Activated CD8-positive, alpha-beta memory T cell treated with anti-CD3 and anti-CD28 coated beads, Interleukin-2, amount 50 U/mL, for 24 hours (primary cell): ENCODE results near the gene PKP3.
"Not testable (repeated sequence)": the region's sequence is repeated elsewhere in the genome, so short reads cannot be mapped to it uniquely, and the experiment has no call there.

ENCODE experiments used
- DNase-seq: peaks from one replicate; pipeline ENCODE4 v3.0.0-alpha.2; 2020; ENCODE audit errors: extremely low read depth

Gene PKP3, protein sequence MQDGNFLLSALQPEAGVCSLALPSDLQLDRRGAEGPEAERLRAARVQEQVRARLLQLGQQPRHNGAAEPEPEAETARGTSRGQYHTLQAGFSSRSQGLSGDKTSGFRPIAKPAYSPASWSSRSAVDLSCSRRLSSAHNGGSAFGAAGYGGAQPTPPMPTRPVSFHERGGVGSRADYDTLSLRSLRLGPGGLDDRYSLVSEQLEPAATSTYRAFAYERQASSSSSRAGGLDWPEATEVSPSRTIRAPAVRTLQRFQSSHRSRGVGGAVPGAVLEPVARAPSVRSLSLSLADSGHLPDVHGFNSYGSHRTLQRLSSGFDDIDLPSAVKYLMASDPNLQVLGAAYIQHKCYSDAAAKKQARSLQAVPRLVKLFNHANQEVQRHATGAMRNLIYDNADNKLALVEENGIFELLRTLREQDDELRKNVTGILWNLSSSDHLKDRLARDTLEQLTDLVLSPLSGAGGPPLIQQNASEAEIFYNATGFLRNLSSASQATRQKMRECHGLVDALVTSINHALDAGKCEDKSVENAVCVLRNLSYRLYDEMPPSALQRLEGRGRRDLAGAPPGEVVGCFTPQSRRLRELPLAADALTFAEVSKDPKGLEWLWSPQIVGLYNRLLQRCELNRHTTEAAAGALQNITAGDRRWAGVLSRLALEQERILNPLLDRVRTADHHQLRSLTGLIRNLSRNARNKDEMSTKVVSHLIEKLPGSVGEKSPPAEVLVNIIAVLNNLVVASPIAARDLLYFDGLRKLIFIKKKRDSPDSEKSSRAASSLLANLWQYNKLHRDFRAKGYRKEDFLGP

GRCh38 chr11:394034-394857 is at the start of gene PKP3:
Gene PKP3 (plus strand): TSS chr11:394209. CDS start chr11:394293, 84 bp downstream.
- no peak for DNase-seq

DNA sequence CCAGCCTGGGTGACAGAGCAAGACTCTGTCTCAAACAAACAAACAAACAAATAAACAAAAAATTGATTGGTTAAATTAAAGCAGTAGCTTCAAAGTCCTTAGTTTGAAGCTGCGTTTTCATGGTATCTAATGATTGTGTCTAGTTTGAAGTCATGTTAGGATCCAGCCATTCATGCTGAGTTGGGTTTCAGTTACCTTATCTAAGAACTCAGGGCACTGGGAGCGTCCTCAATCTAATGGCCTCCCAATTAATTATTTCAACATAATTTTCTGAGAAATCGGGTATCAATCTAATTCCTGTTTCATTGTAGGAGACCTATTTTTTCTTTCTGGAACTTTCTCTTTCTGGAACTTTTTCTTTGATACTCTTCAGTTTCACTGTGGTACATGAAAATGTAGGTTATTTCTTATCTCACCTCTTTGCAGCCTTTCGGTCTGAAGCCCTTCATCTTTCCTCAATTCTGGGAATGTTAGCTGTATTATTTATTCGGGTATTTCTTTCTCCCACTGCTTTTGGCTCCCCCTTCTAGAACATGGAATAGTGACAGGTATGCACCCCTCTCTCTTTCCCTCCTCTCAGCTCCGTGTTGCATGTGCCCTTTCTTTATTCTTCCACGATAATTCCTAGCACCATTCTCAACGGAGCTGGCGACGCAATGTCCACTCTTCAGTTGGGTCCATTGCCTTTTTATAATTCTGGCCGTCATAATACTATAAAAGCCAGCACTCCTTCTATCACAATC is 49.0 kb upstream of the PKP3 start:
- no peak for DNase-seq

- DNase-seq: no peak
Observed at GRCh38 chr11:346529-346928, 47.5 kb upstream of the PKP3 start.

- not testable (repeated sequence) for DNase-seq
Observed at GRCh38 chr11:349270-349954, 44.6 kb upstream of the PKP3 start.

- not testable (repeated sequence) for DNase-seq
Observed at GRCh38 chr11:350033-350722, 43.8 kb upstream of the PKP3 start.

DNA sequence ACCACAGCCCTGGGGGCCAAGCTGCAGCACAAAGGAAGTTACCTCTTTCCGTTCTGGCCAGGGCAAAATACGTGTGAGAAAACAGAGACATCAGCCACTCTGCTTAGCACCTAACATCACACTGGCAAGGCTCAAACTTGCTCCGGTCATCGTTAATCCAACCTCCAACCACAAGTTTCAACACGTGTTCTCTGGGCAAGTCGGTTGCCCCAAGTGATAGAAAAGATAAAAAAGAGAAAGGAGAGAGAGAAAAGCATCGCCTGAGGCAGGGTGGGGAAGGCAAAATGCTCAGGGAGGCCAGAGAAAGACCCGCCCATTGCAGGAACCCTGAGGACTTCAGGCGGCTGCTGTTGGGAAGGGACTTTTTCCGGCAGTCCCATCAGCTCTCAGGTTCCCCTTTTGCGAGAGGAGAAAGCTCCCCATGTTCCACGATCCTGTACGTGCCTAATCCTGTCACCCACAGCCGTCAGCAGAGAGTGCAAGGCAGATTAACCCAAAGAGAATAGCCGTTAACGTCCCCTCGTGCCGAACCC is 43.2 kb upstream of the PKP3 start:
- DNase-seq: no peak

- no peak for DNase-seq
Observed at GRCh38 chr11:351411-351810, 42.6 kb upstream of the PKP3 start.

GRCh38 chr11:352456-353031 is 41.5 kb upstream of the PKP3 start:
- no peak for DNase-seq

DNA sequence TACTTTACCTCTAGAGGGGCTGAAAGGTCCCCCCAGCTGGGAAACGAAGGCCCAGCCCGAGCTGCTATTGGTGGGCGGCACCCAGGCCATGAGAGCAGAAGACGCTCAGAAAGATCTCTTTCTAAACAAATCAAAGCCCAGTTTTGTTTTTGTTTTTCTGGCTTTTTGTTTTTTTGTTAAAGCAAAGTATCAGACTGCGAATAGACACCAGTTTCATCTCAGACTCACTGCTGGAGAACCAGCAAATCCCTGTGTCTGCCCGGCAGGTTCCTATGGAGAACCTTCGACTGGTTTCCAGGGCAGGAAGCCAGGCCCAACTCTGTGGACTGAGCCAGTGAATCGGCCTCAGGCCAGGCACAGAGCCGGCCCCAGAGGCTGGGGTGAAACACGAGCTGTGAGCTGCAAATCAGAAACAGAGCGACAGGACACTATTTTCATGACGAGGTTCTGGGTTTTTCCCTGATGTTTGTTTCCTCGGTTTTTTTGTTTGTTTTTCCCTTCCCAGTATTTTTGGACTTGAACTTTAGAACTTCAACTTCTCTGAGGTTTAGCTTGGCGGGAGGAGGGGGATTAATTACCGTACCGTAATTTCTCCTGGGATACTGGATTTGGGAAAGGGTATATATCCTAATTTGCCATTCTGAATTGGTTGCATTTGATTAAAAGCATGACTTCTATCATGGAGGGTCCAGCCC is 40.7 kb upstream of the PKP3 start:
- DNase-seq: no peak

DNA sequence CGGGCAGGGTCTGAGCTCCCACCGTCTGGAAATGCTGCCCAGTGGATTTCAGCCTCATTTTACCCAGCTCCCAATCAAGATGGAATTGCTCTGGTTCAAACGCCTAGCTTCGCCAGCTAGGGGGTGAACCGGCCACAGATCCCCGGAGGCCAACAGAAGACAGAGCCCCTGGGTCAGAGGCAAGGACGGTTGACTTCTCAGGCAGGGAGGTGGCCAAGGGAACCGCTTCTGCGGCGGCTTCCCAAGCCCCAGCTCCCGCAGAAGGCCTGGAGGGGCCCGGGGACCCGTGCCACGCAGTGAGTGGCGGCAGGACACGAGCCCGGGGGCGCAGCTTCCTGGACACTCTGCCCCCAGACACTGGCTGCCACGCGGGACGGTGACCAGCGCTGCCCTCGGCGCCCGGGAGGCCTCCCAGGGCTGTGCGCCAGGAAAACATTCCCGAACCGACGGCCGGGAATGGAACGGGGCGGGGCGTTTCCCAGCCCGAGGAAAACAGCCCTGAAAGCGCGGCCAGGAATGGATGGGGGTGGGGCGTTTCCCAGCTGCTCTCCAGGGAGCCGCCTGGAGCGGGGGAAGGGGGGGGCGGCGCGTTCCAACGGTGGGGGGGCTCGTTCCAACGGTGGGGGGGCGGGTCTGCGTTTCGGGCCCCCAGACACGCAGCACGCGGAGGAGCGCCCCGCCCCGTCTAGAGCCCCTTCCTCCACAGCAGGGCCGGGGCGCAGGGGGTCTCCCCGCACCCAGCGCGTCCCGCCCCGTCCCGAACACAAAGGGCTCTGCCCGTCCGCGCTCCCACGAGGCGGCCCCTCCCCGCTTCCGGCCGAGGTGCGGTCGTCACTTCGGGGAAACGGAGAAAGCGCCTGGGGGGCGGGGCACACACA is 38.2 kb upstream of the PKP3 start:
- peak; percentile 55 for DNase-seq

- DNase-seq: no peak
Observed at GRCh38 chr11:356610-357009, 37.4 kb upstream of the PKP3 start.

DNA sequence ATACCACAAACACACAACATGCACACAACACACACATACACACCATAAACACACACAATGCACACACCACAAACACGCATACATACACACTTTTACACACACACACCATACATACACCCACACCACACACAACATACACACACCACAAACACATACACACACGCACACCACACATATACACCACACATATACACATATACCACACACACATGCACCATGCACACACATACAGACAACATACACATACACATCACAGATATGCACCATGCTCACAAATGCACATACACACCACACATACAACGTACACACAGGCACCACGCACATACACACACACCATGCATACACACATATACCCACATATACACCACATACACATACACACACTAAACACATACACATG is 36.4 kb upstream of the PKP3 start:
- no peak for DNase-seq

- no peak for DNase-seq
Observed at GRCh38 chr11:358129-358800, 35.7 kb upstream of the PKP3 start.

DNA sequence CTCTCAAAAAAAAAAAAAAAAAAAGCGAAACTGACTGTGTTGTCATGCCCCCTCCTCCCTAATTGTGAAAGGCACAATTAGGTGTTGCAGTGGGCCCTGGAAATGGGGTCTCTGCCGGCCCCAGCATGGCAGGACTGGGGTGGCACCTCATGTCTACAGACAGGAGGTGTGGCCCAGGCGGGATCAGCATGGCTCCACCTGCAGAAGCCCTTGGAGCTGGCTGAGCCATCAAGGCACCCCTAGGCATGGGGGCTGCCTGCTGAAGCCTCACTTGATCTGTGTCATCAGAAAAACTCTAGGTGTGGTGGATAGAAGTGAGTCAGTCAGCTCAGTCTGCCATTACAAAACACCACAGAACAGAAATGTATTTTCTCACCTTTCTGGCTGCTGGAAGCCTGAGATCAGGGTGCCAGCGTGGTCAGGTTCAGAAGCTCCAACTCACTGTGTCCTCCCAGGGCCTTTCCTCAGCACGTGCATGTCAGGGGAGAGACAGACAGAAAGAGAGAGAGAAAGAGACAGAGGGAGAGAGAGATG is 34.8 kb upstream of the PKP3 start:
- DNase-seq: no peak

- DNase-seq: no peak
Observed at GRCh38 chr11:360326-361280, 33.4 kb upstream of the PKP3 start.
